SIG-M5 treated with dmso at 0.1 percent for 504 hours (cell line): ENCODE measurements around the gene CLEC7A.

Source experiments
- DNase-seq: peaks from one replicate; lab custom pipeline; 2025; ENCODE audit not compliant: unreplicated experiment; lab: John Stamatoyannopoulos, UW

CLEC7A gene

GRCh38 chr12:10097521-10097920 is 32.5 kb downstream of the CLEC7A start:
- DNase-seq: no peak

- no peak for DNase-seq
Measured at GRCh38 chr12:10095971-10096370, 34.0 kb downstream of the CLEC7A start.

- peak; percentile 31 for DNase-seq
Measured at GRCh38 chr12:10094646-10095395, 35.2 kb downstream of the CLEC7A start.

GRCh38 chr12:10088955-10089900 is 40.8 kb downstream of the CLEC7A start:
- no peak for DNase-seq

DNA sequence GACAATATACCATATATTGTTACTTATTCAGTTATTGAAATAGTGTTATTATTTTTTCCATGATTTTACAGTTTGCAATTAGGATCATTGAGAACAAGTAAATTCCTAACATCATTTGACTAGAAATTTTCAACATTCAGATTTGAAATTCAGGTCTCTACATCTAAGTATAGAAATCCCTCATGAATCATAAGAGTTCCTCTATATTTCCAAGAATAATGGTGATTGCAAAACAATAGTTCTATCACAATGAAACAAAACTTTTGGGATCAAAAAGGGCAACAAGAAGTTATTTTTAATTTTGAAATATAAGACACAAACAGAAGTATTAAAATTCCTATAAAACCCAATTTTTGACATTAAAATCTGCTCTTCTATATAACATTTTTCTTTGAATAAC is 42.0 kb downstream of the CLEC7A start:
- no peak for DNase-seq

- no peak for DNase-seq
Measured at GRCh38 chr12:10086387-10086786, 43.6 kb downstream of the CLEC7A start.

GRCh38 chr12:10084733-10085132 is 45.3 kb downstream of the CLEC7A start:
- no peak for DNase-seq

GRCh38 chr12:10082117-10082874 is 47.7 kb downstream of the CLEC7A start:
- no peak for DNase-seq

DNA sequence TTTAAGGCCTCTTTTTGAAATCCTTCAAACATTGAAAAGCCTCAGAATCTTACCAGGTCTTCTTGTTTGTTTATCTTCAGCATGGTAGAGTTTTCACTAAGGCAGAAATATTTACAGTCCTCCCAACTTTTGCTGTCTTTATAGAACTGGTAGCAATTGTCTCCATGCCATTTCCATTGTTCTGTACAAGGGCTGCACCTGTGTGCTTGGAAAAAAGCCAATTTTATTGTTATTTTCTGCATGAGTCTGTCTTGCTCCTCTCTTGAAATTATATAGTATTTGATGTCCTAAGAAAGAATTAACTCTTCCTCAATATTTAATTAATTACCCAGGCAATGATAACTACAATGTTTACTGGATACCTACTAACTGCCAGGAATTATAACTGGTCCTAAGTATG is 54.5 kb downstream of the CLEC7A start:
- DNase-seq: no peak

DNA sequence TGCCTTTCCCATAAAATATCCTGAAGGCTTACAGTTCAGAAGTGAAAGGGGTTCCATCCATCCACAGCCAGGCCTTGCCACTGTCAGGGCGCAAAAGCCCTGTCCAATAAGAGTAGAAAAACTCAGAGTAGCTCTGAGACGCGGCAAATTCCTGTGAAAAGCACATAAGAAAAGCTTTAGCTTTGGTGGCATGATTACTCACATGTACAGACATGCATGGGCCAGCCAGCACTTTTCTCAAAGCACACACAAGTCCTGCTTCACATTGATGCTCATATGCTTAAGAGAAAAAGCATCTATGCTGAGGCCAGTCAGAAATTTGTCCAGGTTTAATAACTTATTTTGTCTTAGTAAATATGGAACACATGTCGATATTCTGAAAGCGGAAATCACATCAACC is 56.7 kb downstream of the CLEC7A start:
- no peak for DNase-seq

DNA sequence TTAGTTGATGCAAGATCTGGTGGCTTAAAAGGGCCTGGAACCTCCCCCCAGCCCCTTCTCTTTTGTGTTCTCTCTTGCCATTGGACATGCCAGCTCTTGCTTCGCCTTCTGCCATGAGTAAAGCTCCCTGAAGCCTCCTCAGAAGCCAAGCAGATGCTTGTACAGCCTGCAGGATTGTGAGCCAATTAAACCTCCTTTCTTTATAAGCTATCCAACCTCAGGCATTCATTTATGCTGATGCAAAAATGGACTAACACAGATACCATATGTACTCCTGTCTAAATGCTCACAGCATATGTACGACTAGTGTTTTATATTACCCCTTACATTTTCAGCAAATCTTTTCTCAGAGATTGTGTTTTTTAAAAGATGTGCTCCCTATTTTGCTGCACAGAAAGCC is 57.9 kb downstream of the CLEC7A start:
- DNase-seq: no peak

- DNase-seq: no peak
Measured at GRCh38 chr12:10070380-10070779, 59.6 kb downstream of the CLEC7A start.

DNA sequence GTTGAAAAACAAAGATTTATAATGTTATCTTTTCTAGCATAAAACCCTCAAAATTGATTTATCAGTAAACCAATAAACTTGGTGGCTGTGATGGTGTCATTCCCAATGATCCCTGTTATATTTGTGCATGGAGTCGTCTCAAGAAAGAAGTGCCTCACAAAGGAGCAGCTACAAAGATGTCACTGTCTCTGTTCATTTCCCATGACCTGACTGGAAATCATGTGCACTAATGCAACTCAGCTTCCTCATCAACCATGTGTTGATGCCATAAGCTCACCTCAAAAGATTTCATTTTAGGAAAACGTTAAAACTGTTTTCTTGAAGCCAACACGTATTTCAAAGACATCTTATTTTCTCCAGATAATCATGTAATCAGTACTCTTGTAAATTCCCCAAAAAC is 60.0 kb downstream of the CLEC7A start:
- no peak for DNase-seq

DNA sequence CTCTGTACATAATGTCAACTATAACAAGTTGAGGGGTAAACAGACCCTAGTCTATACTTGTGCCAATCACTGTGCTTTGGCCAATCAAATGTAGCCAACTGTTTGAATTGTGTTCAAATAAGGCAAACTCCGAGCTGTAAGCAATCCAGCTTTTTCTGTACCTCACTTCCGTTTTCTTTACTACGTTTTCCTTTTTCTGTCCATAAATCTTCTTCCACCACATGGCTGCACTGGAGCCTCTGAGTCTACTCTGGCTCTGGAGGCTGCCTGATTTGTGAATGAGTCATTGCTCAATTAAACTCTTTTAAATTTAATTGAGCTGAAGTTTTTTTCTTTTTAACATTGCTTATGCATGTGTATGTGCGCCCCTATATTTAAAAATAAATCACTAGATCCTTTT is 60.9 kb downstream of the CLEC7A start:
- DNase-seq: peak; percentile 82

DNA sequence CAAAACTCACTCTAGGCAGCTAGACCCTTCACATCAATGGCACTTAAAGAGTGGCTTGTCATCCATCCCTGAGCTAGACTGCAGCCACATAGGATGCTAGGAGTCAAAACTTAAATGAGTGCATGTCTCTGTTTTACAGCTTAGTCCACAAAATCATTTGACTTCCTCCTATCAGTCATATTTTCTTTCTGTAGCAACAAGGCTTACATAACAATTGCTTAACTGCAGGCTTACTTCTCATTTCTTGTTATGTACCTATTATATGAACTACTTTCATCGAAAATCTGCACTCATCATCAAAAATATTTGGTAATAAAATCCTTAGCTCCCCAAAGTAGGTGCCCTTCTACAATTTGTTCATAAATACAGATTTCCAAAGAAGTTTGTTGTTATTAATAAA is 61.4 kb downstream of the CLEC7A start:
- peak; percentile 95 for DNase-seq

GRCh38 chr12:10067942-10068341 is 62.1 kb downstream of the CLEC7A start:
- no peak for DNase-seq

DNA sequence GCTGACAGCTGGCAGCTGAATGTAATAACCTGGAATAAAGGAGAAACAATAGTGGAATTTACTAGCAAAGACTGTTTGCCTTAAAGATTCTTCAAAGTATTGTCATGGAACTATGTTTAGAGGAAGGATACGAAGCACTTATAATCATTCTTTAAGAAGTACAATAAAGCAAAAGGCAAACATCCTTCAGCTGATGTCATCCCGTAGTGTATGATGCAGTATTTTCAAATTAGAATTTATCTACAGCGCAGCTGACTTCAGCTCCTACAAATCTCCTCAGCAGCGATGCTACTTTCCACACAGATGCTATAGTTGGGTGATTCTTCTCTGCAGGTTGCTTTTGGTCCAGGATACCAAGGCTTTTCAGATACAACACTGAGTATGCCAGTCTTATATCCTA is 62.7 kb downstream of the CLEC7A start:
- DNase-seq: no peak
